Gastroesophageal sphincter (tissue), 4 donors: ENCODE measurements around the gene OAS3. TPM values are rescaled to one million over a fixed set of nuclear protein-coding genes. Genes with fewer than 3 reads are reported as not detected.

Source experiments
- ATAC-seq: fragments of 150-250 bp; one replicate; pipeline ENCODE4 v1.9.1; 2016; ENCODE audit warnings: mild to moderate bottlenecking, moderate library complexity
- H3K27ac ChIP-seq, 4 donors: fragments of 200-600 bp; sonication (generic) in 3 of 4; 1 replicate in 3 of 4; 2 replicates in 1 of 4; pipeline ENCODE4 v1.5.1; 2016 to 2019
- H3K27me3 ChIP-seq: fragments of 200-600 bp; sonication (generic); one replicate; pipeline ENCODE4 v1.5.1; 2019
- H3K36me3 ChIP-seq, 2 donors: fragments of 200-600 bp; sonication (generic); one replicate each; pipeline ENCODE4 v1.5.1; 2019; ENCODE audit warnings: control low read depth in 1 of 2
- H3K4me1 ChIP-seq, 3 donors: fragments of 200-600 bp; sonication (generic); 1 replicate in 2 of 3; 2 replicates in 1 of 3; pipeline ENCODE4 v1.5.1; 2016 to 2019; ENCODE audit warnings: control low read depth in 2 of 3
- H3K4me3 ChIP-seq, 2 donors: fragments of 200-600 bp; sonication (generic); one replicate each; pipeline ENCODE4 v1.5.1; 2019; ENCODE audit warnings: mild to moderate bottlenecking in 1 of 2, moderate library complexity in 1 of 2
- H3K9me3 ChIP-seq, 3 donors: fragments of 200-600 bp; sonication (generic); one replicate each; pipeline ENCODE4 v1.5.1; 2017 to 2019; ENCODE audit warnings: control low read depth in 2 of 3
- CTCF ChIP-seq, 4 experiments: fragments of 200-600 bp in 2 of 4; fragments of 450-650 bp in 2 of 4; sonication (generic) in 1 of 4; IDR thresholded peaks; one replicate each; pipeline ENCODE4 v1.5.1; 2017 to 2019; ENCODE audit warnings: antibody characterized with exemption in 4 of 4, mild to moderate bottlenecking in 2 of 4, moderate library complexity in 2 of 4
- EP300 ChIP-seq: sonication (generic); formaldehyde crosslinking; IDR thresholded peaks from one replicate; pipeline ENCODE4 v1.6.1; 2017; ENCODE audit warnings: antibody characterized with exemption, mild to moderate bottlenecking
- POLR2A ChIP-seq, 2 donors: fragments of 450-650 bp; IDR thresholded peaks; one replicate each; pipeline ENCODE4 v1.6.1; 2017; ENCODE audit warnings: antibody characterized with exemption in 2 of 2, mild to moderate bottlenecking in 2 of 2, moderate library complexity in 1 of 2
- POLR2AphosphoS5 ChIP-seq: sonication (generic); formaldehyde crosslinking; IDR thresholded peaks from one replicate; pipeline ENCODE4 v1.6.1; 2017; ENCODE audit warnings: antibody characterized with exemption
- WGBS, 2 donors: methylation state at CpG; one replicate each; pipeline ENCODE4 v1.1.5; 2018; ENCODE audit warnings: low coverage in 1 of 2; 5-methylcytosine and 5-hydroxymethylcytosine counted together
- total RNA-seq, 4 donors: library from RNA; depleted of rRNA; stranded (reverse); fragments of >200 nt; gene quantifications; one replicate each; pipeline ENCODE4 v1.1.0, GENCODE V29; 2016

Gene OAS3
- total RNA-seq, 4 donors from 2014 or later, result 3.5 to 10.2 (median 7.2) TPM

GRCh38 chr12:113005762-113006161 lies 67.5 kb downstream of the OAS3 start:
- H3K4me1 ChIP-seq, result no peaks in the 10 kb centered on the region
- peaks cover 0 to 87% of the 10 kb centered on the region in 2 donors for H3K36me3 ChIP-seq
- TF ChIP-seq CTCF (IDR thresholded peaks at IDR 0.05) (no peak), EP300 (no peak), POLR2A (IDR thresholded peaks at IDR 0.05) (no peak), POLR2AphosphoS5 (no peak)
- peaks cover 3% of the 10 kb centered on the region for H3K27me3 ChIP-seq
- ATAC-seq, result no peak
- H3K4me3 ChIP-seq, result no peak overlapping the region
- 62 to 77% methylated on average over 3 to 4 of the region's 4 CpGs for WGBS, 2 donors
- peaks cover 0 to 4% (median 0%) of the 10 kb centered on the region in 3 donors for H3K9me3 ChIP-seq
- no peak overlapping the region for H3K27ac ChIP-seq

- Histone ChIP-seq H3K4me3 (no peak overlapping the region), H3K36me3 (peaks cover 0 to 91% of the 10 kb centered on the region in 2 donors), H3K9me3 (peaks cover 0 to 9% (median 0%) of the 10 kb centered on the region in 3 donors), H3K4me1 (no peaks in the 10 kb centered on the region), H3K27ac (no peak overlapping the region), H3K27me3 (peaks cover 3% of the 10 kb centered on the region)
- WGBS, 2 donors, result 80% methylated on average over 7 of the region's 7 CpGs; no CpG with 5 or more reads in 1 of the 2 donors
- TF ChIP-seq EP300 (no peak), POLR2A (IDR thresholded peaks at IDR 0.05) (no peak), CTCF (IDR thresholded peaks at IDR 0.05) (no peak), POLR2AphosphoS5 (no peak)
- ATAC-seq, result no peak
Measured at GRCh38 chr12:113006206-113006605, 67.9 kb downstream of the OAS3 start.

- TF ChIP-seq EP300 (no peak), POLR2AphosphoS5 (no peak)
- Histone ChIP-seq H3K27ac (no peak overlapping the region), H3K9me3 (peaks cover 0 to 13% (median 0%) of the 10 kb centered on the region in 3 donors), H3K36me3 (peaks cover 0 to 96% of the 10 kb centered on the region in 2 donors), H3K4me3 (no peak overlapping the region), H3K27me3 (peaks cover 3% of the 10 kb centered on the region), H3K4me1 (no peaks in the 10 kb centered on the region)
- ATAC-seq, result no peak
- 93% methylated on average over 3 of the region's 6 CpGs; no CpG with 5 or more reads in 1 of the 2 donors for whole genome bisulfite sequencing, 2 donors
Measured at GRCh38 chr12:113006641-113007040, 68.4 kb downstream of the OAS3 start.

GRCh38 chr12:113007166-113007565 lies 68.9 kb downstream of the OAS3 start:
- Histone ChIP-seq H3K4me3 (no peak overlapping the region), H3K9me3 (peaks cover 0 to 16% (median 0%) of the 10 kb centered on the region in 3 donors), H3K27ac (no peak overlapping the region), H3K36me3 (peaks cover 0 to 94% of the 10 kb centered on the region in 2 donors), H3K27me3 (peaks cover 3% of the 10 kb centered on the region), H3K4me1 (no peaks in the 10 kb centered on the region)
- ATAC-seq, result no peak
- TF ChIP-seq CTCF (IDR thresholded peaks at IDR 0.05) (no peak), POLR2A (IDR thresholded peaks at IDR 0.05) (no peak), EP300 (no peak), POLR2AphosphoS5 (no peak)
- WGBS, 2 donors, result 50 to 66% methylated on average over 1 to 4 of the region's 4 CpGs

GRCh38 chr12:113010701-113011100 lies 72.4 kb downstream of the OAS3 start:
- 26 to 60% methylated on average over 2 of the region's 2 CpGs for WGBS, 2 donors
- no peak for ATAC-seq
- Histone ChIP-seq H3K27me3 (peaks cover 3% of the 10 kb centered on the region), H3K9me3 (peaks cover 0 to 16% (median 0%) of the 10 kb centered on the region in 3 donors), H3K27ac (no peak overlapping the region), H3K36me3 (peaks cover 0 to 60% of the 10 kb centered on the region in 2 donors), H3K4me3 (no peak overlapping the region), H3K4me1 (no peaks in the 10 kb centered on the region)
- TF ChIP-seq POLR2AphosphoS5 (no peak), CTCF (IDR thresholded peaks at IDR 0.05) (no peak), POLR2A (IDR thresholded peaks at IDR 0.05) (no peak), EP300 (no peak)
